Skeletal muscle cell (primary cell): ENCODE results near the gene SEMA7A.
"Not testable (repeated sequence)": the region's sequence is repeated elsewhere in the genome, so short reads cannot be mapped to it uniquely, and the experiment has no call there.

Source experiments
- DNase-seq: peaks from one replicate; pipeline ENCODE4 v3.0.0-alpha.2; 2010; ENCODE audit warnings: low read depth
- H3K4me3 ChIP-seq: 2 replicates; pipeline ENCODE4 v1.5.1; 2011; ENCODE audit warnings: low read depth, mild to moderate bottlenecking, control low read depth, low read length, moderate library complexity

SEMA7A gene

DNA sequence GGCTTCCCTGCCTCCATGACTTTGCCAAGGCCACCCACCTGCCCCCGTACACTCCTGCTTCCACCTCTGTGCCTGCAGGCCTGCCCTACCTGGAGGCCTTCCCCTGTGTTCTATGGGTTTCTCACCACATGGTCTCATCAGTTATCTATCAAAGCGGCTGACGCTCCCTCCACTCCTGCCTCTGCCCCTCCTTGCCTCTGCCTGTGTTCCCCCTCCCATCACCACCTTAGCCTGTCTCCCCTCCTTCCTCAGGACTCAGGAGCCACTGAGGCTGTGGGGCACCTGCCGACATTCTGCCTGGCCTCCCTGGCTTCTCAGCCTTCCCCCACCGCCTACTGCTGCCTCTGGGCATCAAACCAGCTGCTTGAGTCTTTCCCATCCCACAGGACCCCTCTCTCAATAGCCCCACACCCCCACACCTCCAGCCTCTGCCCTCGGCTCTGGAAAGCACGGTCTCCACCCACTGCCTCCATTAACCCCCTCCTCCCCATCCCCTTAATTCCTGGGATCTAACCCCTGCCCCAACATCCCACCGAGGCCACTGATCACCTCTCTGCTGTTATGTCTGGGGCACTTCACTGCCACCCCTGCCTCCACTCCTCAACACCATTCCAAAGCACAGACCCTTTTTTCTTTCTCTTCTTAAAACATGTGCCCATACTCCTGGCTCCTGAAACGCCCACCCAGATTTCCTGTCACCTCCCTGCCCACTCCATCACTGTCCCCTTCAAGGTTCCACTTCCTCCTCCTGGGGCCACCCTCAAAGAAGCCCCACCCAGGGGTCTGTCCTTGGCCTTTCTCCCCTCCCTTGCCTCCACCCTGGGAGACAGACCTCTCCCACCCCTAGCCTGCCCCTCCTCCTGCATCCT, 41.9 kb downstream of the SEMA7A start:
- no peak for DNase-seq
- no peak overlapping the region for H3K4me3 ChIP-seq

DNA sequence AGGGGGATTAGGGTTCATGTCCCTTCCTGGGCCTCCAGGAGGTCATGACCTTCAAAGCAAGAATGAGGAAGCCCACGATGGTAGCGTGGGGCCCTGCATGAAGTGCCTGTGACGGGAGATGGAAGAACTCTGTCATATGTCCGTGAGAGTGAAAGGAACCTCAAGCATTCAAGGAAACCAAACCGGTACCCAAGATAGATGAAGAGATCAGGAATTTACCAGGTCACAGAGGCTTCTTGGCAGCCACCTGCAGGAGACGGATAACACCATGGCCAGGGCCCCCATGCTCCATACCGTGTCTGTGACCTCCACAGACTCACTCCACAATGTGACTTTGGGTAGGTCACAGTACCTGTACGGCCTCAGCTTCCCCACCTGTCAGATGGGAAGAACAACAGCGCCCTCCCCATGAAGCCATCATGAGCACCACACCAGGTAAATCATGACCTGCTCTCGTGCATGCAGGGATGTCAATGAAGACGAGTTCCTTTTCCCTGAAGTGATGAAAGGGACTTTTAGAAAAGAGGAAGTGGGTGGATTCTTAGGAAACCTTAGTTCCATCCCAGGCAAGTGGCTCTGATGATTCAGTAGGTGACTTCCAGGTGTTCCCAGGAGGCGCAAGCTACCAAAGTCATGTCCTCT, 43.0 kb downstream of the SEMA7A start:
- no peak overlapping the region for H3K4me3 ChIP-seq
- no peak for DNase-seq

DNA sequence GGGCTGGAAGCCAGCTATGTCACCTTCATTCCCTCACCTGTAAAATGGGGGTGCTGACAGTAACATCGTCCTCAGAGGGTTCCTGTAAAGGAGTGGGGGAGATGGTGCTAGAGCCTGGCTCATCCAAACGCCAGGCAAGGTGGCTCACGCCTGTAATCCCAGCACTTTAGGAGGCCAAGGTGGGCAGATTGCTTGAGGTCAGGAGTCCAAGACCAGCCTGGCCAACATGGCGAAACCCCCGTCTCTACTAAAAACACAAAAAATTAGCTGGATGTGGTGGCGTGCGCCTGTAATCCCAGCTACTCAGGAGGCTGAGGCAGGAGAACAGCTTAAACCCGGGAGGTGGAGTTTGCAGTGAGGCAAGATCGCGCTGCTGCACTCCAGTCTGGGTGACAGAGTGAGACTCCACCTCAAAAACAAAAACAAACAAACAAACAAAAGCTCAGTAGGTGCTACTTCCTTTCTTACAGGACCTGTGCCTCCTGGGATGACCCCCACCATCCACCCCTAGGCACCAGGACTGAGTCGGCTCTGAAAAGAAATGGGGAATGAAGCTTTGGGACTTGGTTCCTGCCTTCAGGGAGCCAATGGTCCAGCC, 43.6 kb downstream of the SEMA7A start:
- H3K4me3 ChIP-seq, DNase-seq: not testable (repeated sequence)

DNA sequence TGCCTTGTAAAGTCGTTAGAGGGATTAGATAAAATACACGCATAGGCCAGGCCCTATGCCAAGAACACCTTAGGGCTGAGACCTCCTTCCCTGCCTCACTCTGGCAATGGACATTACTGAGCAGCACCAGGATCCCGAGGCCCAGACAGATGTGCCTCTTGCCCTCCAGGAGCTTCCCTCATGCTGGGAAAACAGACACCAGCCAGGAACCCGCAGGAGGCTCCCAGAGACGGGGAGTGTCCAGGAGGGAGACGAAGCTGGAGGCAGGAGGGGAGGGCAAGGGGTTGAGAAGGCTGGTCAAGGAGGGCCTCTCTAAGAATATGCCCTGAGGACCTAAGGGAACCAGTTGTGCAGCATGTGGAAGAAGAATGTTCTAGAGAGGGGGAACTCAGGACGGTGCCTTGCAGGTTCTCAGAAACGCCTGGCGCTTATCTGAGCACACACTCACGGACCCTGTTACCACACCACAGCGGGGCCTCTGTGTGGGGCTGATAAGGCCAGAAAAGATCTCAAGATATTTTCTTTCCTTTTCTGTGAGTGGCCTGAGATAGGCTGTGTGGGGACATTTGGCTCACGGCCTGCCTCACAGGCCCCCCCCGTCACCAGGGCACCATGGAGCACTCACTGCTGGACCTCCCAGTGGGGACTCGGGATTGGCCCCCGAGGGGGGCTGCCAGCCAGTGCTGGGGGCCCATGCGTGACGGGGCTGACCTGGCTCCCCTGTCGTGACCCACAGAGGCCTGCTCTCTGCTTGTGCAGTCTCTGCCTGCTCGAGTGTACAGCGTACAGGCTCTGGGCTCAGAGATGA, 44.3 kb downstream of the SEMA7A start:
- H3K4me3 ChIP-seq = no peak overlapping the region
- no peak for DNase-seq

DNA sequence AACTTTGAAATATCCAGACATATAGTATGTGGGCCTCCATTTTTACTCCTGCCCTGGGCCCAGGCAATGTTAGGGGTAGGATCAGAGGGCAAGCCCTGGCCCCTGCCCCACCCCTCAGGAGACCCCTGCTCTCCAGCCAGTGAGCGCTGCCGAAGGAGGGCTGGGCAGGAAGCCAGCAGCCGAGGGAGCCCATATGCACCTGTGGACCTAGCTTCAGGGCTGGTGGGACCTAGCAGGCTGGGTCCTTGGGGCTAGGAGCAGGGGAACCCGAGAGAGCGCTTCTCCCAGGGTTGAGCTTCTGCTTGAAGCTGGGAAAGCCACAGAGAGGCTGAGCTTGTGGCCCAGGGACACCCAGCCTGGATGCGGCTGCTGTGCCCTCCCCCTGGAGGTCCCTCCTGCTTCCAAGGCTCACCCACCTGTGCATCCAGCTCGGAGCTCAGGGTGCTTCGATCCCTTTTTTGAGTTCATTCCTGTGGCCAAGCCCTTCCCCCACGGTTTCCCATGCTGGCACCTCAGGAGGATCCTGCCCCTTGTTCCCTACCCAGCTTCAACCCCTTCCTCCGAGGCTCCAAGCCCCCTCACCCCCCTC, 45.3 kb downstream of the SEMA7A start:
- H3K4me3 ChIP-seq = no peak overlapping the region
- no peak for DNase-seq

DNA sequence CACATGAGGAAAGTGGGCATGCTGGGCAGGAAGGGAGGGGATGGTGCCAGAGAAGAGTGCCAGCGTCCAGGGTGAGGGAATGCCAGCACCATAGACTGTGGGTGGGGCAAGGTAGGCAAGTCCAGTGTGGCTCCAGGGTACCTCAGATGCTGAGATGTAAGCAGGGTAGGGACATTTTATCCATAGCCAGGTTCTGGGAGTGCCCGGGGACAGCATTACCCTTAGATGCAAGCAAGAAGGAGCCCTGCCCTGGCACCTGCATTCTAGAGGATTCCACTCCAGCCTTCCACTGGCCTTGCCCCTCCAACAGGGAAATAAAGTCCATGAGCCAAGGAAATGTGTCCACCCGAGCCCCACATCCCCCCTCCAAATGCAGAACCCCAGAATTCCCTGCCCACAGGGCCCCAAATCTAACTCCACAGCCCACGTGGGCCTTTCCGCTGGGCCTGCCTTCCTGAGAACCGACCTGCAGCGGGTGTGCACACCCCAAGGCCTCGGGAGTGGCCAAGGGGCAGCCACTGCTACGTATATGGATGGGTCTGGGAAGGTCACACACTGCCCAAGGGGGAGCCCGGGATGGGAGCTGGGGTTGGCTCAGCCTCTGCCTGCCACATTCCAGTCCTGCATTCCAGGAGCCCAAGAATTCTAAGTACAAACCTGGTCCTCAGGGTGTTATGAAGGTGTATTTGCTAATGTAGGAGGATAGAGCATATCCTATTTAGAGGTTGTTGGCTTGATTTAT, 46.0 kb downstream of the SEMA7A start:
- DNase-seq = no peak

DNA sequence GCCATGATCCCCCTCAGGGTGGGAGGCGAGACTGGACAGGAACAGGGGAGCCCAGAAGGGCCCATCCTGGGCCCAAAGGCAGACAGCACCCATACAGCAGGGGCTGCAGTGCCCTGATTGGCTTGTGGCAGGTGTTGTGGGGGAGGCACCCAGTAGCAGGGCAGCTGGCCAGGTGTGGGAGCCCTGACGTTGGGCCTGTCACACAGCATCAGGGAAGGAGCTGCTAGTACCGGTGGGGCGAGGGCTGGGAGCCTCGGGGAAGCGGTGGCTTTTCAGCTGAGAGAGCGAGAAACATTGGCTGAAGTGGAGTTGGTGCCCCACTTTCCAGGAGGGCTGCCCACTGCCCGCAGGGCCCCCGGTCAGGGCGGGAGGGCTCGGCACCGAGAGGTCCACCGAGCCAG, 46.6 kb downstream of the SEMA7A start:
- H3K4me3 ChIP-seq = no peak overlapping the region
- DNase-seq = no peak

More for the DNA sequence above, 46.0 kb downstream of the SEMA7A start:
- no peak overlapping the region for H3K4me3 ChIP-seq

DNA sequence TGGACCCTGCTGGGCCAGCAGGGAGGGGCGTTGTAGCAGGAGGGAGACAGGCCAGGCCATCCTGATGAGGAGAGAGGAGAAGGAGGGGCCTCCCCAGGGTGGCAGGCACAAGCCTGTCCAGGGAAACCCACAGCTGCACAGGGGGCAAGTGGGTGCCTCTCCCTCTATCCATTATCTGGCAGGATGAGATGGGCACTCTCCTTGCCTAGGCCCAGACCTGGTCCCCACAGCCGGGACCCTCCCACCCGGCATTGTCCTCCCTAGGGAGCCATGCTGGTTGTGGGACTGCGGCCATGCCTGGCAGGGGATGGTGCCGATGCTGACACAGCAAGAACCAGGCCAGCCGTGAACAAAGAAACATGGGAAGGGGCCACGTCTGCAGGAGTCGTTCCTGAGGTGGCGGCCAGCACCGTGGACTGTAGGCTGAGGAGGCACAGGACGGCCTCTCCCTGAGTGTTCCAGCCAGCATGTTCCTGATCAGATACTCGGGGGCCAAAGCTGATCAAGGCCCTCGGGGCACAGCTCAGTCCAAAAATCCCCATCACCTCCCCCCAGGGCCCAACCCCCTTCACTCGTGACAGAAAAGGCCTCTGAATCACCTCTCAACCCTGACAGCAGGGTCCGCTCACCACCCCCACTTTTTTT, 47.1 kb downstream of the SEMA7A start:
- H3K4me3 ChIP-seq = no peak overlapping the region
- no peak for DNase-seq

DNA sequence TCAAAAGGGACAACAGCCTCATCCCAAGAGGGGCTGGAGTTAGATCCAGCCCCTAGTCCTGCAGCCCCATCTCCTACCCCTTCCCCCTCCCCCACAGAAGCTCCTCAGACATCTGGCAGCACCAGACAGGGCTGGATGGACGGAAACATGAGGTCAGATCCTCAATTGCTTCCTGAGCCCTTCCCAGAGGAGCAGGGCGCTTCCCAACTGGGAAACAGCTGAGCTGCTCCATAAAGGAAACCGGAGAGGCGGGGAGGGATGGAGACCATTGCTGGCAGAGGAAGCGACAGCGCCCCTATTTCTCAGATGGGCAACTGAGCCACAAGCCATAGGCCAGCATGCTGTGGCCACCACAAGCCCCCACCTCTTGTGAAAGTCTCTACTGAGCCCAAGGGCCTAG, 48.0 kb downstream of the SEMA7A start:
- H3K4me3 ChIP-seq = no peak overlapping the region
- no peak for DNase-seq

DNA sequence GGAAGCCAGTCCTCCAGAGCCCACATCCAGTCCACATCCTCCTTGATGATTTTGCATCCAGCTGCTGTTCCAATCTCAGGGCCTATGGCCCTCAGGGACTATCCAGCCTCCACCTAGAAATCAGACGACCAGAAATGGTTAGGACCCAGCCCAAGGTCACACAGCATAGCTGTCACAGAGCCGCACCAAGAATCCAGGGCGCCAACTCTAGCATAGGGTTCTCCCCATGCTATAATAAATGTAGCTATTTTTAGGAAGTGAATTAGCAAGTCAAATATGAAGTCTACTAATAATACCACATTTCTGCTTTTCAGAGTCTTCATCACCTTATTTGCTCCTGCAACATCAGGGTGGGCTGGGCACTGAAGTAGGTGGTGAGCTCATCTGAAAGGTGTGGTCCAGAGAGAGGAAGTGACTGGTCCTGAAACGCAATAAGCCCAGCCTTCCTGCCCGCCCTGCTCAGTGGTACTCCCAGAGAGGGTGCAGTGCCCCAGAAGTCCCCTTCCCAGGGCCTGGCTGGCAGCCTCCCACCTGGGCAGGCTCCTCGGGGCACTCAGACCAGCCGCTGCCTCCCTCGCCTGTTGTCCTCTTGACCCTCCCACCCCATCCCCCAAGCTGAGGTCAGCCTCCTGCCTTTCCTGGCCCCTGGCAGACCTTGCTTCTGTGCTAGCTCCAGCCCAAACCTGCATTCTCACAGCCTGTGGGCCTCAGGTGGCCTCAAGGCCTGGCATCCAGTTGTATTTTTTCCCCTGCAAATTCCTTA, 48.7 kb downstream of the SEMA7A start:
- H3K4me3 ChIP-seq = no peak overlapping the region
- DNase-seq = no peak

DNA sequence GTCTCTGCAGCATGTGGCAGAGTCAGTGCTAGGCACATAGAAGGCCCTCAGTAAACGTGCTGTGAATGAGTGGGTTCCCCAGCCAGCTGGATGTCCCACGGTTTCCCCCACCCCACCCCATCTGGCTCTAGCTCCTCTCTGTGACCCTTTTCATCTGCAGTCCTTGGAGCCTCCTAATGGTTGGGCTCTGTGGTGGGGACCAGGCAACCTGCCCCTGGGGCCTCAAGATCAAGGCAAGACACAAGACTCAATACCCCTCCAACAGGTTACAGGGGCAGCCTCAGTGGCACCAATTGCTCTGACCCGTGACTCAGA, 49.2 kb downstream of the SEMA7A start:
- no peak for DNase-seq
- no peak overlapping the region for H3K4me3 ChIP-seq

DNA sequence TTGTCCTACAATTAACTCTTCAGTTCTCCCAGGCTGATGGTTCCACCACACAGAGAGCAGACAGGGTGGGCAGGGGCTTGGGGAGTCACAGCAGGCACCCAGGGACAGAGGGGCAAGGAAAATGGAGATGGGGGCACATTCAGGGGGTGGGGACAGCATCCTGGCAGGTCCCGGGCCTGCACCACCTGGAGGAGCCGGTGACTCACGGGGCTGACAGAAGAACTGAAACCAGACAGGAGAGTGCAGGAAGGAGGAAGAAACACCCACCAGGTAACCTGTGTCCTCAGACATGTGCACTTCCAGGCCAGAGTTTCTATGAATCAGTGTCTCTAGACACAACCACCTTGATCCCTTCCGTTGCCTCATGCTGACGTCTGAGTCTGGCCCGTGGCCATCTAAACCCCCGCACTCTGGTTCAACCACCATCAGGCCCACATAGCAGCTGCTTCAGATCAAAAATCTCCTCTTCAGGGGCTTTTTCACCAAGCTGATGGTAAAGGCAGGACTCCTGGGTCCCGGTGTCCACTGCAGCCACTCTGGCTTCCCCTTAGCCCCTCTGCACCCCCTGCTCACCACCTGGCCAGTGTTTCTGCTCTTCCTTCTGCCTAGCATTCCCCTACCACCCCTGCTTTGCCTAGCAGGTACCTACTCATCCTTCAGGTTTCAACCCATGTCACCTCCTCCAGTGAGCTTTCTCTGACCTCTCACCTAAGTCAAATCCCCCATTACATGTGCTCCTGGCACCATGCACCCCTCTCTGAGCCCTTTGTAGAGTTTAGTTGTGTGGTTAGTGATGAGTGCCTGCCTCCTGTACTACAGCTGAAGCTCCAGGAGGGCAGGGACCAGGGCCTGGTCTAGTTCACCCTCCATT, 49.8 kb downstream of the SEMA7A start:
- no peak overlapping the region for H3K4me3 ChIP-seq
- no peak for DNase-seq

DNA sequence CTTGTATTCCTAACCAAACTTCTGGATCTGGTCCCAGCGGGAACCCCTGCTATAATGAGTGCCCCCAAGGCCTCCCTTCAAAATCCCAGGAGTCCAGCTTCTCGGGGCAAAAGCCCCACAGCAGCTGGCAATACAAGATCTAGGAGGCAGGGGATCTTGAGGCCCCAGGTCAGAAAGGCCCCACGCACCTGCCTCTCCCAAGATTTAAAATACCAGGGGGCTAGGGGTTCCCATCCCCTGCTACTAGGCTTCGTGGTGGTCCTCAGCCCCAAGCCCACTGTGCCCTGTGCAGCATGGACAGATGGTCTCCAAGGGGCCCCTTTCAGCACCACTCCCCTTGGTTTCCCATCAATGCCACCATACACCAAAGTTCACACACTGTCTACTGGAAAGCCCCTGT, 50.5 kb downstream of the SEMA7A start:
- no peak overlapping the region for H3K4me3 ChIP-seq
- DNase-seq = no peak

DNA sequence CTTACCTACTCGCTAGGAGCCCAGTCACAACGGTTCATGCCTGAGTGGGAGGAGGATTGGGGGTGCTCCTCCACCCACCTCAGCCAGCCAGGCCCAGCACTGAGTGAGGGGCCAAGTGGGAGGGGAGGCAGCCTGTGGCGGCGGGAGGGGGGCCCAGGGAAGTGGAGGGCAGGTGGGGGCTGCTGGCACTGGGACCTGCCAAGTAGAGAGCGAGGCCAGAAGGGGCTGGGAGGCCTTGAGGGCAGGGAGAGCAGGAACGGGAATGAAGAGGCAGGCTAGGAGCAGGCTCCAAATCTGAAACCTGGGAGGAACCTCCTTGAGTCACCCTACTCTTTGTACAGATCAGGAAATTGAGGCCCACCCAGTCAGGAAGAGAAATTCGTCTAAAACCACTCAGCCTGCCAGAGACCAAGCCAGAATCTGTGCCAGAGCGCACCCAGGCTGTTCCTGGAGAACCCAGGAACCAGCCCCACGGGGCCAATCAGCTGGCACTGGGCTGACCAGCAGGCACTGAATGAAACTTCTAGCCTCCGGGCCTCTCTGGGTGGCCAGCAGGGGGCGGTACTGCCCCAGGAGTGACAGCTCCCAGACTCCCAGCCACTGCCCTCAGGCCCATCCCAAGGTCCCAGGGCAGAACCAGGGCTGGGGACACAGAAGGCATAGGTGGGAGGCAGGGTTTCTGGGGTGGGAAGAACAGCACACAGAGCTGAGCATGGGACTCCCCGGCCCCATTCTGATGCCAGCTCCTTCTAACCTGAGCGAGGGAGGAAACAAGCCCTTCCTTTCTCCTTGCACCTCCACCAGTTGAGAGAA, 51.5 kb downstream of the SEMA7A start:
- DNase-seq = no peak
- H3K4me3 ChIP-seq = no peak overlapping the region

DNA sequence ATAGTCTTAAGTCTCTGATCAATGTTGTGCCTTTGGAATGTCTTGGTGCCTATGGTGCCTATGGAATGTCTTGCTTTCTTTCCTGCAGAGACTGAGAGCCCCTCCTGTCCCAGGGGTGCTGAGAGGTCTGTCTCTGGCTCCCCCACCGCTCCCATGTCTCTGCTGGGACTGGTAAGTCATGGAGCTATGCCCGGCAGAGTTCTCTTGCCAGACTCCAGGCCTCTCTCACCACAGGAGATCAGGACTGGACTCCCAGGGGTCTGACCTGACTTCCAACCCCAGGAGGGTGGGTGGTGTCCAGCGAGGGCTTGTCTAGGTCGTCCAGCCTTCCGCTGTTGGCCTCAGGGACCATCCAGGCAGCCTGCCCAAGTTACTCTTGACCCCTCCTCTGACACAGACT, 52.3 kb downstream of the SEMA7A start:
- DNase-seq = no peak
- H3K4me3 ChIP-seq = no peak overlapping the region

DNA sequence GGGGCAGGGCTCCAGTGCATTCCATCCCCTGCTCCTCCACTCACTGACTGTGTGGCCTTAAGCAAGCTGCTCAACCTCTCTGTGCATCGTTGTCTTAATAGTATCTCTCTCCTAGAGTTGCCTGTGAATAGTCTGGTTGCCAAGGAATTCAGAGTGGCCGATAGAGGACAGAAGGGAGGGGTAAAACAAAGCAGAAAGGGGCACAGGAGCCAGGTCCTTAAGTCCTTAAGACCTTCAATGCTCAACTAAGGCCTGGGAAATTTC, 52.6 kb downstream of the SEMA7A start:
- no peak overlapping the region for H3K4me3 ChIP-seq
- DNase-seq = no peak
